Fibroblast of lung (primary cell): ENCODE results near the gene PLEKHA7. TPM values are rescaled to one million over a fixed set of nuclear protein-coding genes. Genes with fewer than 3 reads are reported as not detected.
A peak's percentile ranks its signal among the peaks of the same experiment; 100 is the strongest.

ENCODE experiments used
- DNase-seq, 2 donors: peaks; one replicate each; pipeline versions ENCODE4 v3.0.0 to v3.0.0-alpha.2; 2010; ENCODE audit warnings: low read depth in 2 of 2
- H2AFZ ChIP-seq: 2 replicates; pipeline ENCODE4 v1.5.1; 2012; ENCODE audit warnings: low read length, control low read depth, inconsistent platforms
- H3K27ac ChIP-seq: 2 replicates; pipeline ENCODE4 v1.5.1; 2011; ENCODE audit warnings: low read length, control low read depth; ENCODE audit not compliant: insufficient read depth
- H3K27me3 ChIP-seq: 2 replicates; pipeline ENCODE4 v1.5.1; 2011; ENCODE audit warnings: mild to moderate bottlenecking, low read length; ENCODE audit not compliant: control insufficient read depth, insufficient read depth
- H3K36me3 ChIP-seq: 2 replicates; pipeline ENCODE4 v1.5.1; 2011; ENCODE audit warnings: low read length; ENCODE audit not compliant: control insufficient read depth, insufficient read depth
- H3K4me1 ChIP-seq: 2 replicates; pipeline ENCODE4 v1.5.1; 2011; ENCODE audit warnings: low read length; ENCODE audit not compliant: control insufficient read depth, insufficient read depth; ENCODE audit errors: extremely low read depth
- H3K4me2 ChIP-seq: 2 replicates; pipeline ENCODE4 v1.5.1; 2011; ENCODE audit warnings: low read length, control low read depth; ENCODE audit not compliant: insufficient read depth; ENCODE audit errors: extremely low read depth
- H3K4me3 ChIP-seq, 4 experiments: fragments of 200-600 bp in 1 of 4; sonication (generic) in 1 of 4; replicated peaks in 1 of 4; 2 replicates each; pipeline ENCODE4 v1.5.1; 2011 to 2016; ENCODE audit warnings: low read length in 4 of 4, low read depth in 3 of 4, mild to moderate bottlenecking in 3 of 4, control low read depth in 2 of 4, inconsistent platforms in 1 of 4, mixed read lengths in 1 of 4; ENCODE audit not compliant: insufficient read depth in 1 of 4; ENCODE audit errors: control extremely low read depth in 1 of 4
- H3K79me2 ChIP-seq: 2 replicates; pipeline ENCODE4 v1.5.1; 2012; ENCODE audit warnings: mild to moderate bottlenecking, low read length, inconsistent platforms; ENCODE audit not compliant: control insufficient read depth, insufficient read depth
- H3K9ac ChIP-seq: 2 replicates; pipeline ENCODE4 v1.5.1; 2011; ENCODE audit warnings: mild to moderate bottlenecking, low read length, control low read depth; ENCODE audit not compliant: insufficient read depth
- H3K9me3 ChIP-seq: 2 replicates; pipeline ENCODE4 v1.5.1; 2012; ENCODE audit warnings: low read depth, low read length; ENCODE audit not compliant: control insufficient read depth, insufficient read depth
- H4K20me1 ChIP-seq: 2 replicates; pipeline ENCODE4 v1.5.1; 2011; ENCODE audit warnings: low read length; ENCODE audit not compliant: control insufficient read depth, insufficient read depth; ENCODE audit errors: extremely low read depth
- CTCF ChIP-seq, 2 donors: IDR thresholded peaks in 1 of 2; conservative IDR thresholded peaks in 1 of 2; 1 replicate in 1 of 2; 2 replicates in 1 of 2; pipeline ENCODE4 v1.5.1; 2011 to 2012; ENCODE audit warnings: low read length in 2 of 2, control low read depth in 1 of 2, inconsistent platforms in 1 of 2, low read depth in 1 of 2, mild to moderate bottlenecking in 1 of 2
- EZH2 ChIP-seq: IDR thresholded peaks from 2 replicates; pipeline ENCODE4 v1.5.1; 2012; ENCODE audit warnings: low read length, control low read depth, mild to moderate bottlenecking; ENCODE audit errors: missing control alignments
- polyA plus RNA-seq, 2 donors: library from polyadenylated mRNA; depleted of rRNA in 1 of 2; stranded (reverse) in 1 of 2; unstranded in 1 of 2; fragments of >200 nt; gene quantifications; 2 replicates each; pipeline ENCODE4 v1.2.1, GENCODE V29; 2011 to 2012; ENCODE audit warnings: missing spikeins in 1 of 2
- total RNA-seq: library from RNA; depleted of rRNA; stranded (reverse); fragments of >200 nt; gene quantifications from 2 replicates; pipeline ENCODE4 v1.2.1, GENCODE V29; 2014

PLEKHA7 gene
- total and polyA plus RNA-seq, 2 donors (not counting 1 experiment from before 2014, with no cell fraction given): 0.11 to 0.17 TPM

DNA sequence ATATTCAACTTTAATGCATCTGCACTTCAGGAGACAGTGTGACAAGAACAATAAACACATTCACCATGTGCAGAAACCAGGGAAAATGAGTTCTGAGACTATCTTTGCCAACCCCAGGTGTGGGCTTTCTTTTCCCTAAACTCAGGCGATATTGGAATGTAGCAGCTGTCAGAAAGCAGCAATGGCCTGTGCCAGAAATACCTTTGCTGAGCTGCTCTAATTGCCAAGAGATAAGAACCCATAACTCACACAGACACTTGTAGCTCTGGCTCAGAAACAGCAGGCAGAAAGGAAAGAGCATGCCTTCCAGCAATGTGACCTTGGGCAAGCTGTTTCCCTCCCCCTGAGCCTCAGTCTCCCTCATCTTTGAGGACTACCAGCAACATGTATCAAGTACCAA is 77.6 kb downstream of the PLEKHA7 start:
- no peaks in the 10 kb centered on the region for H3K36me3 ChIP-seq

DNA sequence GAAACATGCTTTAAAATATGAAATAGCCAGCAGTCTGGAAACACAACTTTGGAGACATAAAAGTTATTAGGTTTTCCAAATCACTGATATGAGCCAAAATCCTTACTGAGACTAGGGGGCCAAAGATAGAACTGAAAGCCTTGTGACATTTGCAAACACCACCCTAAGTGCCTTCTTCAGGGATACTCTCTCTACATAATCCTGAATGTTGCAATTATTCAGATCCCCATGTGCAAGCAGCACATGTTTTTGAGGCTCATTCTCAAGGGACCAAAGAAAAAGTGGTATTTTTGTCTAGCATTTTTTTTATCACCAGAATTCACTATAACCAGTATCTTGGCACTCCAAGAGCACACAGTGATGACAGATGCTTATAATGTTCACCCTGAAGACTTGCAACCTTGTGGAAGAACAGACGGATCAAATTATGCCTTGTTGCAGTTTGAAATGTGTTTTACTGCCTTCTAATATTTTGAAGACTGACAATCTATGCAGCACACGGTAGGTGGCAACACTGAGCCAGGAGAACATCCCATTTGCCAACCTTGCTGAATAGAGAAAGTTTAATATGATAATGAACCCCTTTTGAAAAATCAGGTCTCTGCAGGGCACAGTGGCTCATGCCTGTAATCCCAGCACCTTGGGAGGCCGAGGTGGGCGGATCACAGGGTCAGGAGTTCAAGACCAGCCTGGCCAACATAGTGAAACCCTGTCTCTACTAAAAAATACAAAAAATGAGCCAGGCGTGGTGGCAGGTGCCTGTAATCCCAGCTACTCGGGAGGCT is 78.5 kb downstream of the PLEKHA7 start:
- H3K4me3 ChIP-seq: no peak overlapping the region
- H3K27ac ChIP-seq: no peak overlapping the region

More for the DNA sequence above, 77.6 kb downstream of the PLEKHA7 start:
- no peak overlapping the region for H3K4me3 ChIP-seq
- no peaks in the 10 kb centered on the region for H3K9me3 ChIP-seq
- no peak overlapping the region for H3K4me2 ChIP-seq
- no peaks in the 10 kb centered on the region for H4K20me1 ChIP-seq
- H3K9ac ChIP-seq: no peak overlapping the region
- peak in 1 of 2 donors; percentile 49 for DNase-seq
- no peak for TF ChIP-seq CTCF (conservative IDR thresholded peaks at IDR 0.05 in 1 of 2, IDR thresholded peaks at IDR 0.05 in 1 of 2; ENCODE audit: low read depth in 1 of 2, low read length in 2 of 2)
- H3K27ac ChIP-seq: no peak overlapping the region
- no peaks in the 10 kb centered on the region for H3K4me1 ChIP-seq
- H3K79me2 ChIP-seq: no peaks in the 10 kb centered on the region
- H3K27me3 ChIP-seq: no peaks in the 10 kb centered on the region
- no peak overlapping the region for H2AFZ ChIP-seq

More for the DNA sequence above, 78.5 kb downstream of the PLEKHA7 start:
- Histone ChIP-seq H3K36me3 (no peaks in the 10 kb centered on the region), H3K79me2 (no peaks in the 10 kb centered on the region), H3K9ac (no peak overlapping the region), H3K9me3 (no peaks in the 10 kb centered on the region), H3K27me3 (no peaks in the 10 kb centered on the region), H4K20me1 (no peaks in the 10 kb centered on the region), H3K4me1 (no peaks in the 10 kb centered on the region), H2AFZ (no peak overlapping the region), H3K4me2 (no peak overlapping the region)
- peak; percentile 31 to 49 for DNase-seq
- peak; percentile 73 to 87 for TF ChIP-seq CTCF (conservative IDR thresholded peaks at IDR 0.05 in 1 of 2, IDR thresholded peaks at IDR 0.05 in 1 of 2; ENCODE audit: low read depth in 1 of 2, low read length in 2 of 2)
- no peak for TF ChIP-seq EZH2
